Urothelium cell line (cell line): Measurements from ENCODE around the gene XIRP2.

ENCODE experiments used
- DNase-seq: peaks from one replicate; pipeline ENCODE4 v3.0.0; 2011; ENCODE audit warnings: low spot score, mixed read lengths
- FAIRE-seq: peaks from 2 replicates; lab custom pipeline; 2011; peaks lifted over from hg19 to GRCh38; lab: Jason Lieb, UNC

Gene XIRP2, protein sequence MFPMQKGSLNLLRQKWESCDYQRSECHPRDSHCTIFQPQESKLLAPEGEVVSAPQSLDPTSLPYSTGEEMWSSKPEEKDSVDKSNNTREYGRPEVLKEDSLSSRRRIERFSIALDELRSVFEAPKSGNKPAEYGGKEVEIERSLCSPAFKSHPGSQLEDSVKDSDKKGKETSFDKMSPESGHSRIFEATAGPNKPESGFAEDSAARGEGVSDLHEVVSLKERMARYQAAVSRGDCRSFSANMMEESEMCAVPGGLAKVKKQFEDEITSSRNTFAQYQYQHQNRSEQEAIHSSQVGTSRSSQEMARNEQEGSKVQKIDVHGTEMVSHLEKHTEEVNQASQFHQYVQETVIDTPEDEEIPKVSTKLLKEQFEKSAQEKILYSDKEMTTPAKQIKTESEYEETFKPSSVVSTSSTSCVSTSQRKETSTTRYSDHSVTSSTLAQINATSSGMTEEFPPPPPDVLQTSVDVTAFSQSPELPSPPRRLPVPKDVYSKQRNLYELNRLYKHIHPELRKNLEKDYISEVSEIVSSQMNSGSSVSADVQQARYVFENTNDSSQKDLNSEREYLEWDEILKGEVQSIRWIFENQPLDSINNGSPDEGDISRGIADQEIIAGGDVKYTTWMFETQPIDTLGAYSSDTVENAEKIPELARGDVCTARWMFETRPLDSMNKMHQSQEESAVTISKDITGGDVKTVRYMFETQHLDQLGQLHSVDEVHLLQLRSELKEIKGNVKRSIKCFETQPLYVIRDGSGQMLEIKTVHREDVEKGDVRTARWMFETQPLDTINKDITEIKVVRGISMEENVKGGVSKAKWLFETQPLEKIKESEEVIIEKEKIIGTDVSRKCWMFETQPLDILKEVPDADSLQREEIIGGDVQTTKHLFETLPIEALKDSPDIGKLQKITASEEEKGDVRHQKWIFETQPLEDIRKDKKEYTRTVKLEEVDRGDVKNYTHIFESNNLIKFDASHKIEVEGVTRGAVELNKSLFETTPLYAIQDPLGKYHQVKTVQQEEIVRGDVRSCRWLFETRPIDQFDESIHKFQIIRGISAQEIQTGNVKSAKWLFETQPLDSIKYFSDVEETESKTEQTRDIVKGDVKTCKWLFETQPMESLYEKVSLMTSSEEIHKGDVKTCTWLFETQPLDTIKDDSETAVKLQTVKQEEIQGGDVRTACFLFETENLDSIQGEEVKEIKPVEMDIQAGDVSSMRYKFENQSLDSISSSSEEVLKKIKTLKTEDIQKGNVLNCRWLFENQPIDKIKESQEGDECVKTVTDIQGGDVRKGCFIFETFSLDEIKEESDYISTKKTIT (N-terminal part only)

DNA sequence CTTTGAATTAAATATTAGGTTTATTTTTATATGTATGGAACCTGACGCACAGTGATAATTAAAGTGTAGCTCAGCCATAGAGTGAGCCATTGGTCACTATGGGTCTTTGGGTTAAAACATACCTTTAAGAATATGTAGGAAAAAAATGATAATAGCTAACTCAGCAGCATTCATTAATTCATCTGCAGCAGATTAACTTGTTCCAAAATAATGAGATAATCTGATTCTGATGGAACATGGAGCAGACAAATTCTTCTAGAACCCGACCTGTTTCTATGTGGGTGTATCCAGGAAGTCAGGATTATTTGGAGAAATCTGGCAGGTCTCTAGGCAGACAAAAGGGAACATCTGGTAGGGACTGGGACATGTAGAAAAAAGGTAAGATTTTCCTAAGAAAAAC, at the start of gene XIRP2:
Gene XIRP2, plus strand, starts transcription at position 301 of the 400 bp plus-strand sequence. CDS start 15,003 bp downstream, outside the sequence.
- no peak for DNase-seq
- no peak for FAIRE-seq

DNA sequence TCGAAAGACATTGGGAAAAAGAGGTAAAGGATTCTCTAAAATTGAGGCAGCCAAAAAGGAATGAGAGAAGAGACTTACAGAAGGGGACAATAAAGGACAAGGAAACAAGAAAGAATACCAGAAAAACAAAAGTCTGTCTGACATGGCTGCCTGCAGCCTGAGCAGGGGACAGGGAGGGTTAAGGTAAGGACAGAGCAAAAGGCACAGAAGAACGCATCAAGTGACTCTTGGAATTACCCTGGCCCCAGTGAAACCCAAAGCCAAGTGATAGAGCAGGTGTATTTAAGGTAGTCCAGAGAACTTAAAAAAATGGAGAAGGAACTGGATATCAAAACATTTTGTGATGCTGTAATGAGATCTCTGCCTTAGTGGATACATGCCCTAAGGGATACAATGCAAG, 47.1 kb upstream of the XIRP2 start:
- FAIRE-seq (no peak), DNase-seq (no peak)

GRCh38 chr2:166841679-166842078, 46.6 kb upstream of the XIRP2 start:
- DNase-seq (no peak), FAIRE-seq (no peak)

- DNase-seq (no peak), FAIRE-seq (no peak)
Measured at GRCh38 chr2:166844111-166844510, 44.2 kb upstream of the XIRP2 start.

- no peak for DNase-seq
Measured at GRCh38 chr2:166862468-166863132, 25.7 kb upstream of the XIRP2 start.

GRCh38 chr2:166867874-166868514, 20.3 kb upstream of the XIRP2 start:
- no peak for DNase-seq
- FAIRE-seq: no peak

More at GRCh38 chr2:166862468-166863132, 25.7 kb upstream of the XIRP2 start:
- no peak for FAIRE-seq

GRCh38 chr2:166870346-166870745, 17.9 kb upstream of the XIRP2 start:
- DNase-seq: no peak
- FAIRE-seq: no peak

GRCh38 chr2:166881177-166881576, 7.1 kb upstream of the XIRP2 start:
- no peak for DNase-seq

GRCh38 chr2:166882851-166883250, 5.4 kb upstream of the XIRP2 start:
- FAIRE-seq (no peak), DNase-seq (no peak)

More at GRCh38 chr2:166881177-166881576, 7.1 kb upstream of the XIRP2 start:
- FAIRE-seq: no peak

GRCh38 chr2:166891727-166892126, 3.4 kb downstream of the XIRP2 start:
- FAIRE-seq: no peak
- no peak for DNase-seq

GRCh38 chr2:166892397-166892796, 4.1 kb downstream of the XIRP2 start:
- FAIRE-seq (no peak), DNase-seq (no peak)

GRCh38 chr2:166895243-166895642, 7.0 kb downstream of the XIRP2 start:
- FAIRE-seq (no peak), DNase-seq (no peak)

DNA sequence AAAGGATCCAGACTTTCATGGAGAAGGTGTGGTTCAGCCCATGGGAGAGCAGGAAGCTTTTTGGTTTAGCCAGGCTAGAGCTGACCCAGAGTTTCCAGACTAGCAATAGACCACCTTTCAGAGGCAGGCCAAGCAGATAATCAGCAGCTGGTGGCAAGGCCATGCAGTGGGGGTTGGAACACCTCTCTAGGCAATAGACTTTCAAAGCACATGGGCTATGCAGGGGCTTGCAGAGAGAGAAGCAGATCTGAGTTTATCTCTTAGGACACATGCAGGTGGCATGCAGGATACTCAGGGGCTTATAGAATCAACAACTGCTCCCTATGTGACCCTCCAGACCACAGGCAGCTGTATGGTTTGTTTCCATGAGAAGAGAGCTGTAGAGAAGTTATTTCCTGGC, 9.4 kb downstream of the XIRP2 start:
- no peak for DNase-seq
- FAIRE-seq: no peak

GRCh38 chr2:166899676-166900075, 11.4 kb downstream of the XIRP2 start:
- DNase-seq: no peak
- no peak for FAIRE-seq

GRCh38 chr2:166900700-166901099, 12.4 kb downstream of the XIRP2 start:
- FAIRE-seq (no peak), DNase-seq (peak; percentile 35)

DNA sequence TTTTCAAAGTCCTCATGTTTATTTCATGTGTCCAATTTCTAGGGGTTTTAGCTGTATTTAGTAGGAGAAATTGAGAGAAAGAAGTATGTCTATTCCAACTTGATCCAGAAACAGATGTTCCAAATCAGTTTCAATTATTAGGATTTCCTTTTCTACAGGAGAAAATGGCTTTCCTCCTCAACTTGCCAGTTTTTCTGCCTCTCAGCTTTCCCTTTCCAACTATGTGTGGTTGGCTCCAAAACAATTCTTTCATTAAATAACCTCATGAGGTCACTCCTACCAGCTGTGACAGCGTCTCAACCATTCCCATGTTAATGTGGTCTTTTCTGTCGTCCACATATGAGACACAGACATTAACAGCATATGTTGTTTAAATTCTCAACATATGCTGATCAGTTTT, 13.1 kb downstream of the XIRP2 start:
- DNase-seq: no peak
- FAIRE-seq: no peak

GRCh38 chr2:166916987-166917386, 28.7 kb downstream of the XIRP2 start:
- no peak for DNase-seq
- no peak for FAIRE-seq

GRCh38 chr2:166917415-166917814, 29.1 kb downstream of the XIRP2 start:
- FAIRE-seq (no peak), DNase-seq (no peak)

DNA sequence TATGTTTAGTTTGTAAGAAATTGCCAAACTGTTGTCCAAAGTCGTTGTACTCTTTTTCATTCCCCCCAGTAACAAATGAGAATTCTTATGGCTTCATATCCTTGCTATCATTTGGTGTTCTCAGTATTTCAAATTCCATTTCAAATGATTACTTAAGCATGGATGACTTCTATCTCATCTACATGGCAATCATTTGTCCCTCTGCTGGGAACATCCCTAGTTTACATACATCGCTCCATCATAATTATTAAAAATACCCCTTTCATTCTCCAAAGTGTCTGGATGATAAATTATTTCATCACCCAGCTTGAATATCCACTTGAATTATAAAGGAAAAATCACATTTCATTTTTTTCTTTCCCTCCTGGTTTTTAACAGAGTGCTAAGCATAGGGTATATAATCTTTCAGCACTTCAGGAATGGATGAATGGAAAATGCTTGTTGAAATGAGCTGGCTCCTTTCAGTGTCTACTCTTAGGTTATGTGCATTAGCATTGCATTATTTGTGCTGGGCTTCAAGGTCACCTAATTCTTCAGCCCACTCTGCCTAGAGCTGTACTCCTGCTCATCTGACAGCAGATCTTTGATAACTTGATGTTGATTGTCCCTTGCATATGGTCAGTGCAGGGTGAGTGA, 33.1 kb downstream of the XIRP2 start:
- DNase-seq (no peak), FAIRE-seq (no peak)
